ENCODE data around the gene SFTPA2. TPM values are rescaled to one million over a fixed set of nuclear protein-coding genes. Genes with fewer than 3 reads are reported as not detected.

Gene SFTPA2
- not detected for polyA plus RNA-seq (2013, experiment 1 of 2)
- polyA plus RNA-seq (2013, experiment 2 of 2) = not detected

GRCh38 chr10:79560160-79560709, at the start of gene SFTPA2:
SFTPA2 (minus strand) TSS chr10:79560407; CDS start chr10:79559483, 924 bp downstream.
- WGBS (ENCODE audit: extremely low coverage, insufficient coverage, low lambda C conversion rate) = no CpG with 5 or more reads among the region's 1 CpG
- H3K4me1 ChIP-seq (ENCODE audit: control insufficient read depth, low read depth, low read length) = no peaks in the 10 kb centered on the region
- H3K9ac ChIP-seq (ENCODE audit: low read length) = no peak within 1 kb of the TSS

GRCh38 chr10:79608505-79609375, 48.5 kb upstream of the SFTPA2 start:
- Histone ChIP-seq H3K27me3 (ENCODE audit: insufficient read depth, low read length, poor library complexity) (no peaks in the 10 kb centered on the region), H3K4me1 (ENCODE audit: control insufficient read depth, low read depth, low read length) (no peaks in the 10 kb centered on the region)
- no CpG with 5 or more reads among the region's 20 CpGs for WGBS (ENCODE audit: extremely low coverage, insufficient coverage, low lambda C conversion rate)

More at GRCh38 chr10:79560160-79560709, at the start of gene SFTPA2:
- no peak within 1 kb of the TSS for H3K27ac ChIP-seq (ENCODE audit: low read depth, low read length)
- H2BK5ac ChIP-seq (ENCODE audit: low read length) = no peak within 1 kb of the TSS
- no peak within 1 kb of the TSS for H3K56ac ChIP-seq (ENCODE audit: low read length)
- no peak within 1 kb of the TSS for H3K4me2 ChIP-seq (ENCODE audit: low read length)
- H2AK5ac ChIP-seq (ENCODE audit: low read length) = no peak within 1 kb of the TSS
- H2BK15ac ChIP-seq (replicated peaks; ENCODE audit: low read depth) = no peak within 1 kb of the TSS
- no peak for DNase-seq
- H3K79me1 ChIP-seq (ENCODE audit: low read length) = no peaks in the 10 kb centered on the region
- no peak within 1 kb of the TSS for H3K4me3 ChIP-seq (ENCODE audit: low read length)
- no peak within 1 kb of the TSS for H2BK120ac ChIP-seq (ENCODE audit: low read depth, low read length)
- H4K5ac ChIP-seq (ENCODE audit: low read length) = no peak within 1 kb of the TSS
- no peaks in the 10 kb centered on the region for H3K27me3 ChIP-seq (ENCODE audit: insufficient read depth, low read length, poor library complexity)
- H3K18ac ChIP-seq (ENCODE audit: low read length) = no peak within 1 kb of the TSS
- H3K4ac ChIP-seq (ENCODE audit: low read depth, low read length) = no peak within 1 kb of the TSS
- H3K79me2 ChIP-seq (ENCODE audit: control insufficient read depth, insufficient read depth, low read length) = no peaks in the 10 kb centered on the region
- no peaks in the 10 kb centered on the region for H3K36me3 ChIP-seq (ENCODE audit: control insufficient read depth, insufficient read depth, low read length)
- H3K23ac ChIP-seq (ENCODE audit: low read length) = no peak within 1 kb of the TSS
- H4K8ac ChIP-seq (ENCODE audit: low read depth, low read length) = no peak within 1 kb of the TSS

GRCh38 chr10:79605308-79605707, 45.1 kb upstream of the SFTPA2 start:
- no peak for DNase-seq
- no peak overlapping the region for H2BK5ac ChIP-seq (ENCODE audit: low read length)
- no peak overlapping the region for H2BK15ac ChIP-seq (replicated peaks; ENCODE audit: low read depth)
- no peak overlapping the region for H3K18ac ChIP-seq (ENCODE audit: low read length)
- no peaks in the 10 kb centered on the region for H3K4me1 ChIP-seq (ENCODE audit: control insufficient read depth, low read depth, low read length)
- no peaks in the 10 kb centered on the region for H3K27me3 ChIP-seq (ENCODE audit: insufficient read depth, low read length, poor library complexity)
- H3K79me2 ChIP-seq (ENCODE audit: control insufficient read depth, insufficient read depth, low read length) = no peaks in the 10 kb centered on the region
- H3K23ac ChIP-seq (ENCODE audit: low read length) = no peak overlapping the region
- no peak overlapping the region for H2BK120ac ChIP-seq (ENCODE audit: low read depth, low read length)
- H3K4me3 ChIP-seq (ENCODE audit: low read length) = no peak overlapping the region
- no peak overlapping the region for H3K56ac ChIP-seq (ENCODE audit: low read length)
- H2AK5ac ChIP-seq (ENCODE audit: low read length) = no peak overlapping the region
- H3K9ac ChIP-seq (ENCODE audit: low read length) = no peak overlapping the region
- no peak overlapping the region for H3K4me2 ChIP-seq (ENCODE audit: low read length)
- H4K5ac ChIP-seq (ENCODE audit: low read length) = no peak overlapping the region
- no peak overlapping the region for H4K8ac ChIP-seq (ENCODE audit: low read depth, low read length)
- no peak overlapping the region for H3K27ac ChIP-seq (ENCODE audit: low read depth, low read length)
- H3K79me1 ChIP-seq (ENCODE audit: low read length) = no peaks in the 10 kb centered on the region
- no peak overlapping the region for H3K4ac ChIP-seq (ENCODE audit: low read depth, low read length)
- no peaks in the 10 kb centered on the region for H3K36me3 ChIP-seq (ENCODE audit: control insufficient read depth, insufficient read depth, low read length)

More at GRCh38 chr10:79608505-79609375, 48.5 kb upstream of the SFTPA2 start:
- H2BK120ac ChIP-seq (ENCODE audit: low read depth, low read length) = no peak overlapping the region
- no peak overlapping the region for H3K27ac ChIP-seq (ENCODE audit: low read depth, low read length)
- no peak overlapping the region for H3K18ac ChIP-seq (ENCODE audit: low read length)
- H2AK5ac ChIP-seq (ENCODE audit: low read length) = no peak overlapping the region
- no peak overlapping the region for H3K9ac ChIP-seq (ENCODE audit: low read length)
- no peak overlapping the region for H3K4me3 ChIP-seq (ENCODE audit: low read length)
- no peak overlapping the region for H3K23ac ChIP-seq (ENCODE audit: low read length)
- H3K79me1 ChIP-seq (ENCODE audit: low read length) = no peaks in the 10 kb centered on the region
- H3K4me2 ChIP-seq (ENCODE audit: low read length) = no peak overlapping the region
- no peak overlapping the region for H4K5ac ChIP-seq (ENCODE audit: low read length)
- no peak overlapping the region for H3K4ac ChIP-seq (ENCODE audit: low read depth, low read length)
- no peaks in the 10 kb centered on the region for H3K36me3 ChIP-seq (ENCODE audit: control insufficient read depth, insufficient read depth, low read length)
- no peak overlapping the region for H2BK15ac ChIP-seq (replicated peaks; ENCODE audit: low read depth)
- no peak overlapping the region for H2BK5ac ChIP-seq (ENCODE audit: low read length)
- H4K8ac ChIP-seq (ENCODE audit: low read depth, low read length) = no peak overlapping the region
- peak; percentile 57 for DNase-seq
- no peak overlapping the region for H3K56ac ChIP-seq (ENCODE audit: low read length)
- no peaks in the 10 kb centered on the region for H3K79me2 ChIP-seq (ENCODE audit: control insufficient read depth, insufficient read depth, low read length)

- Histone ChIP-seq H3K56ac (ENCODE audit: low read length) (no peak overlapping the region), H3K79me1 (ENCODE audit: low read length) (no peaks in the 10 kb centered on the region), H4K8ac (ENCODE audit: low read depth, low read length) (no peak overlapping the region), H3K36me3 (ENCODE audit: control insufficient read depth, insufficient read depth, low read length) (no peaks in the 10 kb centered on the region), H2BK15ac (replicated peaks; ENCODE audit: low read depth) (no peak overlapping the region), H3K4ac (ENCODE audit: low read depth, low read length) (no peak overlapping the region), H3K9ac (ENCODE audit: low read length) (no peak overlapping the region), H3K4me3 (ENCODE audit: low read length) (no peak overlapping the region), H2BK5ac (ENCODE audit: low read length) (no peak overlapping the region), H3K27ac (ENCODE audit: low read depth, low read length) (no peak overlapping the region), H3K4me2 (ENCODE audit: low read length) (no peak overlapping the region), H3K27me3 (ENCODE audit: insufficient read depth, low read length, poor library complexity) (no peaks in the 10 kb centered on the region), H3K4me1 (ENCODE audit: control insufficient read depth, low read depth, low read length) (no peaks in the 10 kb centered on the region), H4K5ac (ENCODE audit: low read length) (no peak overlapping the region), H2BK120ac (ENCODE audit: low read depth, low read length) (no peak overlapping the region), H3K23ac (ENCODE audit: low read length) (no peak overlapping the region), H3K18ac (ENCODE audit: low read length) (no peak overlapping the region), H2AK5ac (ENCODE audit: low read length) (no peak overlapping the region), H3K79me2 (ENCODE audit: control insufficient read depth, insufficient read depth, low read length) (no peaks in the 10 kb centered on the region)
- no CpG with 5 or more reads among the region's 1 CpG for WGBS (ENCODE audit: extremely low coverage, insufficient coverage, low lambda C conversion rate)
- DNase-seq = no peak
Observed at GRCh38 chr10:79604294-79604693, 44.1 kb upstream of the SFTPA2 start.

- no CpG with 5 or more reads among the region's 2 CpGs for WGBS (ENCODE audit: extremely low coverage, insufficient coverage, low lambda C conversion rate)
- Histone ChIP-seq H3K4ac (ENCODE audit: low read depth, low read length) (no peak overlapping the region), H3K9ac (ENCODE audit: low read length) (no peak overlapping the region), H3K27ac (ENCODE audit: low read depth, low read length) (no peak overlapping the region), H3K79me1 (ENCODE audit: low read length) (no peaks in the 10 kb centered on the region), H3K4me3 (ENCODE audit: low read length) (no peak overlapping the region), H2BK15ac (replicated peaks; ENCODE audit: low read depth) (no peak overlapping the region), H2BK120ac (ENCODE audit: low read depth, low read length) (no peak overlapping the region), H3K79me2 (ENCODE audit: control insufficient read depth, insufficient read depth, low read length) (no peaks in the 10 kb centered on the region), H3K4me2 (ENCODE audit: low read length) (no peak overlapping the region), H4K5ac (ENCODE audit: low read length) (no peak overlapping the region), H3K4me1 (ENCODE audit: control insufficient read depth, low read depth, low read length) (no peaks in the 10 kb centered on the region), H3K36me3 (ENCODE audit: control insufficient read depth, insufficient read depth, low read length) (no peaks in the 10 kb centered on the region), H3K23ac (ENCODE audit: low read length) (no peak overlapping the region), H4K8ac (ENCODE audit: low read depth, low read length) (no peak overlapping the region), H3K56ac (ENCODE audit: low read length) (no peak overlapping the region), H3K18ac (ENCODE audit: low read length) (no peak overlapping the region), H3K27me3 (ENCODE audit: insufficient read depth, low read length, poor library complexity) (no peaks in the 10 kb centered on the region), H2AK5ac (ENCODE audit: low read length) (no peak overlapping the region), H2BK5ac (ENCODE audit: low read length) (no peak overlapping the region)
- DNase-seq = no peak
Observed at GRCh38 chr10:79602953-79603352, 42.7 kb upstream of the SFTPA2 start.
